Fibroblast of gingiva (primary cell): ENCODE results near the gene SERTAD2.
A peak's percentile ranks its signal among the peaks of the same experiment; 100 is the strongest.

Source experiments
- DNase-seq: peaks from one replicate; pipeline ENCODE4 v3.0.0-alpha.2; 2011; ENCODE audit warnings: low read depth

The SERTAD2 gene

GRCh38 chr2:64653109-64654062, at the start of gene SERTAD2:
TSS of gene SERTAD2 (minus strand) at chr2:64653913. CDS start at chr2:64636871, 17,042 bp downstream.
- peak; percentile 88 for DNase-seq

GRCh38 chr2:64700133-64700809, 46.6 kb upstream of the SERTAD2 start:
- DNase-seq = peak; percentile 53

GRCh38 chr2:64699712-64700111, 46.0 kb upstream of the SERTAD2 start:
- no peak for DNase-seq

DNA sequence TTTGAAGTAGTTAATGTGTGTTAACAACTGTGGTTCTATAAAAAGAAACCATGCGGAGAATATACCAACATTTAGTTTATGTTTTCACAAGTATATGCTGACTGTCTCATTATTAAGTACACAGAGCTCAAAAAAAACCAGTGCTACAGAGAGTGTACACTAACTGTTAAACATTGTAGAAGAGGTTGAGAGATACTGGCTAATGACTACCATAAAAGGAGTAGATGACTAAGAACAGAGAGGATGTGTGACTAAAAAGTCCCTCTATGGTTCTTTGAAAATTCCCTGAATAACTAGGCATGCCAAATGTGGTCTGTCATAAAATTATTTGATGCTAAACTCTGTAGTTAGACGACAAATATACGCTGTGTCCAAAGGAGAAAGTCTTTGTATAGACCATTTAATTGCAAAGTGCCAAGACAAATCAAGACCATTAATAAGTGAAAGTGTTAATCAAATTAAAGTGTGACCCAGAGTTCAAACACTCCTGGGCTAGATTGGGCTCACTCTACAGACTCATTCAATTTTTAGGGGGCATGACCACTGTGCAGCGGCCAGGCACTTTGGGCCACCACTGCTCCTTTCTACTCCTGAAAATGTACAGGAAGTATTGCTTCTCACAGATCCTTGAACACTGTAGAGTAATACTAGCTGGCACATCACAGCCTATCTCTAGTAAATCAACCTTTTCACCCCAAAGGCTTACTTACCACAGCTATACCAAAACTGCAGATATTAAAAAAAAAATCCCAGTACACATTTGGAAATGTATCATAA, 45.1 kb upstream of the SERTAD2 start:
- DNase-seq = peak; percentile 39

- no peak for DNase-seq
Measured at GRCh38 chr2:64698177-64698643, 44.5 kb upstream of the SERTAD2 start.

DNA sequence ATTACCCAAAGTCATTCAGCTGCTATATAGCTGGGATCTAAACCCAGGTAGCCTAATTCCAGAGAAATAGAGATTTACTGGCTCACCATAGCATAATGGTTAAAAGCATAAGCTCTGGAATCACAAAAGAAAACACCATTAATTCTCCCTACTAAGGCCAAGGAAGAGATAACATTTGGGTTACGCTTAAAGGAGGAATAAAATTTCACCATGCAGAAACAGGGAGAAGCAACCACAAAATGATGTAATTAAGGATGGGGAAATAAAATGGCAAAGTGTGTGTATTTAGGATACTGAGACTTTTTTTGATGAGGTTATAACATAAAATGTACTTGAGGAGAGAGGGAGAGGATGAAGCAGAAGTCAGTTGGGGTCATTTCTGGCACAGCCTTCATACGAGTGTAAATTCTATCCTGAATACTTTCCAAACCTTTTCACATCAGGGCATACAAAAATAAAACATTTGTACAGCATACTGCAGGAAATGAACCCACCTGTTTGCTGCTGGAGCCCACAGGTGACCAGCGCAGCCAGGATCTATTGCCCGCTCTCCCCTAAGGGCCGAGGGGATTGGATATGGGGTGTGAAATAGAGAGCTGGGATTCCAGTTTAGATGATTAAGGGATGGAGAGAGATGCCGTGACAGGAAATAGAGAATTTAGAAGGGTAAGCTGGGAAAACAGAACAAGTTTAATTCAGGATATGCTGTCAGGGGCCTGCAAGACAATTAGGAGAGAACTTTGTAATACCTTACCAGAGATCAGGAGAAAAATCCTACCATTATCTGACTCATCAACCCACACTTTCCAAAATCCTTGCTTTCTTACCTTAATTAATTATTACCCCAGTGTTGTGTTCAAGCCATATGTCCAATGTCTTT, 43.8 kb upstream of the SERTAD2 start:
- DNase-seq = no peak

DNA sequence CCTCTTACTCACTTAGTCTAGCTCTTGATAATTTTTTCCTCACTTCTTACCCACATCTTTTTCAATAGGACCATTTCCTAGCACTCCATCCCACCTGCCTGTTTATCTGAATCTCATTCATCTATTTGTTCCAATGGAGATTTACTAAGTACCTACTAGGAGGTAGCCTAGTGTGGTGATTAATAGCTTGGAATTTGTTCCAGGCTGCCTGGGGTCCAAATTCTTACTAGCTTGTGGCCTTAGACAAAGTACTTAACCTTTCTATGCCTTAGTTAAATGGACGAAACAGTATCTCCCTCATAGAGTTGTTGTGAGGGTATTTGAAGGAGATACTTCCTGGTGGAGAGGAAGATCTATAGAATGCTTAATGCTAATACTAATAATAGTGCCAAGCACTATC, 42.9 kb upstream of the SERTAD2 start:
- no peak for DNase-seq

GRCh38 chr2:64695721-64696261, 42.1 kb upstream of the SERTAD2 start:
- peak; percentile 14 for DNase-seq

GRCh38 chr2:64692401-64692800, 38.7 kb upstream of the SERTAD2 start:
- DNase-seq = no peak

- no peak for DNase-seq
Measured at GRCh38 chr2:64688909-64689308, 35.2 kb upstream of the SERTAD2 start.

DNA sequence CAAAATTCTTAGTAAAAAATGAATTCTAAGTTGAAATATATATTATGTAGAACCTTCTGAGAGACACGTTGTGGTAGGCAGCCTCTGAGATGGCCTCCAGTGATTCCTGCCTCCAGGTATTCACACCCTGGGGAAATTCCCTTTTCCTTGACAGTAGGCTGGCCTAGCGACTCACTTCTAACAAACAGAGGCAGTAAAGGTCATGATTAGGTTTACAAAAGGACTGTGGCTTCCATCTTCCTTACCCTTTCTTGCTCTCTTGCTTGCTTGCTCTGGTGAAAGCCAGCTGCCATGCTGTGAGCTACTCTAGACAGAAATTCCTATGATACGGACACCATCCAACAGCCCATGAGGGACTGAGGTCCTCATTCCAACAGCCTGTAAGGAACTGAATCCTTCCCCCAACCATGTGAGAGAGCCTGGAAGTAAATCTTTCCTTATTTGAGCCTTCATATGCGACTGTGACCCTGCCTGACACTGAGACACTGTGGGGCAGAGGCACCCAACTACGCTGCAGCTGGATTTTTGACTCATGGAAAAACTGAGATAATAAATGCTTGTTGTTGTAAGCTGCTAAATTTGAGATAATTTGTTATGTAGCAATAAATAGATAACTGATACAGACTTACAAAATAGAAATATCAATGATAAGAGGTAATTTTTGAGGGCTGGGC, 32.7 kb upstream of the SERTAD2 start:
- DNase-seq = no peak

- peak; percentile 76 for DNase-seq
Measured at GRCh38 chr2:64685430-64685829, 31.7 kb upstream of the SERTAD2 start.

DNA sequence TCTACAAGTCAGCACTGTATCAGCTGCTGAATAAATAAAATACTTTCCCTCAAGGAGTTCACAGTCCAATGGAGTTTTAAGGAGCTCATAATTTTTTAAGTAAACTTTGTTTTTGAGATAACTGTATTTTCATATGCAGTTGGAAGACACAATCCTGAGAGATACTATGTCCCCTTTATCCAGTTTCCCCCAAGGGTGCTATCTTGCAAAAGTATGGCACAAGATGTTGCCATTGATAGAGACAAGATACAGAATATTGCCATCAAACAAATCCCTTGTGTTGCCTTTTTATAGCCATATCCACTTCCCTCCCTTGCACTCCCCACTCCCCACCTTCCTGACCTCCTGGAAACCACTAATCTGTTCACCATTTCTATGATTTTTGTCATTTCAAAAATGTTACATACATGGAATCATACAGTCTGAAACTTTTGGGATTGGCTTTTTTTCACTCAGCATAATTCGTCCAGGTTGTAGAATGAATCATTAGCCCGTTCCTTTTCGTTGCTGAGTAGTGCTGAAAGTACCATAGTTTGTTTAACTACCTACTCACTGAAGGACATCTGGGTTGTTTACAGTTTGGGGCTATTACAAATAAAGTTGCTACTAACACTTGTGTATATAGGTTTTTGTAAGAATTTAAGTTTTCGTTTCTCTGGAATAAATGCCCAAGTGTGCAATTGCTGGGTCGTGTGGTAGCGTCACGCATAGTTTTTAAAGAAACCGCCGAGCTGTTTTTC, 30.2 kb upstream of the SERTAD2 start:
- DNase-seq = no peak

- no peak for DNase-seq
Measured at GRCh38 chr2:64681479-64681967, 27.8 kb upstream of the SERTAD2 start.

GRCh38 chr2:64679673-64680425, 26.1 kb upstream of the SERTAD2 start:
- DNase-seq = no peak

GRCh38 chr2:64678771-64679590, 25.3 kb upstream of the SERTAD2 start:
- peak; percentile 52 for DNase-seq

DNA sequence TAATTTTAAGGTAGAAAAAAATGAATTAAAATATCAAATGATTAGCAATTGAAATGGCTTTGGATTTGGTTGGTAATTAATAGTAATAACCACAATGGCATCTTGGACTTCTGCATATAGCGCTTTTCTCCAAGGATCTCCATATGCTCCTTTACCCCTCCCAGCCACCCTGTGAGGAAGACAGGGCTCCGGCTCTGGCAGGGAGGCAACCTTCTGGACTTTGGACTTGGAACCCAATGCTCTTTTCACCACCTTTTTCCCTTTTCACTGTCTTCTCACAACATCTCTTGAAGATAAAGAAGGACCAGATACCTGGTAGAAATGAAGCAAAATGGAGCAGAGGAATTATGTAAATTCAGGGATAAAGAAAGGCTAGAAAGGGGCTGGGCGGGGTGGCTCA, 23.8 kb upstream of the SERTAD2 start:
- DNase-seq = no peak

DNA sequence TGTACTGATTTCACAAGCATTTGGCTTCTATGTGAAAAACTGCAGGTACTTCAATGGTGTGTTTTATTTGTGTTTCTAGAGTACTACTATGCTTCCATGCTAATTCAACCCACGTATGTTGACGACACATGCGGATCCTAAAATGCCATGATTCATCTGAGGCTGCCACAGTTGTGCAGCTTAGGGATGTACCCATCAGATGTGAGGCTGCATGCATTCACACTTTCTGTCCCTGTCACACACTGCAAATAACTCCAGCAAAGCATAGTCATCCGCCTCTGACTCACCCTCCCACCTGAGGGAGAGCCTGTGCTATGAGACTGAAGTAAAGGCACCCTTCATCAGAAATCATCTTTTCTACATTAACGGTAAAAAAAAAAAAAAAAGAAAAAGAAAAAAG, 22.1 kb upstream of the SERTAD2 start:
- no peak for DNase-seq
